Iris pigment epithelial cell (primary cell): ENCODE data around the gene NT5E.

Experiments used
- DNase-seq: peaks from one replicate; pipeline ENCODE4 v3.0.0-alpha.2; 2011; ENCODE audit warnings: low read depth

NT5E gene

GRCh38 chr6:85493389-85493788 is 43.5 kb downstream of the NT5E start:
- DNase-seq, result no peak

DNA sequence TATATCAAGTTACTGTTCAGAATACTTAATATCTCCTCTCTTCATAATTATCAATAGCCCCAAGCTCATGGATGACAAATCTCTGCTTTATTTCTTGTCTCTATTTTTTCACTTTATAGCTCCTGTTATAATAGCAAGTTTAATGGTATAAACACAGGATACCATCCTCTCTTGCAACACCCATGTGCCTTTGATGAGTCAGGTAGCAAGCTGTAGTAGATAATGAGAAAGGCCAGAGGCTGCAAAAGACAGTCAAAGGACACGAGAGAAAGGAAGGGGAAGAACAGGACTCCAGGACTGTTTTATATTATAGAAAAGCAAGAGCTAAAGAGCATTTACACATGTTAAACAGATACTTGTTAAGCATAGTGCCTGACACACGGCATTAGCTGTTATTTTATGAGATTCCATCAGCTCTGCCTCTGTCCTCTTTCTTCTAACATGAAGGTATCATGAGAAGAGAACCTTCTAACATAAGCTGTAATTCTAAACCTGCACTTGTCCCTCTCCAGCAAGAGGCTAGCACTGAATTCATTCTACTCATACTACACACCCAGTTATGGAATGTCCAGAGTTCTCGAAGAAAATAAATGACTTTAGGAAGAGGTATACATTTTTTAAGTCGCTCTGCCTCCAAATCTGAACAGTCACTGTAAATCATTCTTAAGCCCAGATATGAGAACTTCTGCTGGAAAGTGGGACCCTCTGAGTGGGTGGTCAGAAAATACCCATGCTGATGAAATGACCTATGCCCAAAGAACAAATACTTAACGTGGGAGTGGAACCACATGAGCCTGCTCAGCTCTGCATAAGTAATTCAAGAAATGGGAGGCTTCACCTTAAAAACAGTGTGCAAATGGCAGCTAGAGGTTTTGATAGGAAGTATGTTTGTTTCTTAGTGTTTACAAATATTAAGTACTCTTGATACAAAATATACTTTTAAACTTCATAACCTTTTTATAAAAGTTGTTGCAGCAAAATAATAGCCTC is 45.0 kb downstream of the NT5E start:
- DNase-seq, result peak; percentile 80

GRCh38 chr6:85496009-85496579 is 46.2 kb downstream of the NT5E start:
- no peak for DNase-seq

DNA sequence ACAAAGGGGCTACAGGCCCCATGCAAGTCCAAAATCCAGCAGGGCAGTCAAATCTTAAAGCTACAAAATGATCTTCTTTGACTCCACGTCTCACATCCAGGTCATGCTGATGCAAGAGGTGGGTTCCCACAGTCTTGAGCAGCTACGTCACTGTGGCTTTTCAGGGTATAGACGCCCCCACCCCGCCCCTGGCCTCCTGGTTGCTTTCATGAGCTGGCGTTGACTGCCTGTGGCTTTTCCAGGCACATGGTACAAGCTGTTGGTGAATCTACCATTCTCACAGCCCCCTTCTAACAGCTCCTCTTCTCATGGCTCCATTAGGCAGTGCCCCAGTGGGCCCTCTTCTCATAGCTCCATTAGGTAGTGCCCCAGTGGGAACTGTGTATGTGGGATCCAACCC is 47.0 kb downstream of the NT5E start:
- DNase-seq, result no peak

DNA sequence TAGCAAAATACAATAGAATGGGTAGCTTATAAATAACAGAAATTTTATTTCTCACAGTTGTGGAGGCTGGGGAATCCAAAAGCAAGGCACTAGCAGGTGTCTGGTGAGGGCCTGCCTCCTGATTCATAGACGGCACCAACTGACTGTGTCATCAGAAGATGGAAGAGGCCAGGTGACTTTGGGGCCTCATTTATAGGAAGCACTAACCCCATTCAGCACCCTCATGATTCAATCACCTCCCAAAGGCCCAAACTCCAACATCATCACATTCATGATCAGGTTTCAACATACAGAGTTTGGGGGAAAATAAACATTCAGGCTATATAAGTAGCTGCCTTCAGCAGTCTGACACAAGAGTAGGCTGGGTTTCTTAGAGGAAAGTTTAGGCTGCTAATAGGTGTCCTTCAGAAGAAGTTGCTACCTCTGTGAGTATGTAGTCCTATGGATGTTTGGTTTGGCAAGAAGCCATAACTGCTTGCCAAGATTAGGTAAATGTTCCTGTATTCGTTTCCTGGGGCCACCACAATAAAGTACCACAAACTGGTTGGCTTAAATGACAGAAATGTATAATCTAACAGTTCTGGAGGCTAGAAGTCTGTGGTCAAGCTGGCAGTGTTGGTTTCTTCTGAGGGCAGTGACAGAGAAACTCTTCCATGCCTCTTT is 48.8 kb downstream of the NT5E start:
- DNase-seq, result peak; percentile 61

DNA sequence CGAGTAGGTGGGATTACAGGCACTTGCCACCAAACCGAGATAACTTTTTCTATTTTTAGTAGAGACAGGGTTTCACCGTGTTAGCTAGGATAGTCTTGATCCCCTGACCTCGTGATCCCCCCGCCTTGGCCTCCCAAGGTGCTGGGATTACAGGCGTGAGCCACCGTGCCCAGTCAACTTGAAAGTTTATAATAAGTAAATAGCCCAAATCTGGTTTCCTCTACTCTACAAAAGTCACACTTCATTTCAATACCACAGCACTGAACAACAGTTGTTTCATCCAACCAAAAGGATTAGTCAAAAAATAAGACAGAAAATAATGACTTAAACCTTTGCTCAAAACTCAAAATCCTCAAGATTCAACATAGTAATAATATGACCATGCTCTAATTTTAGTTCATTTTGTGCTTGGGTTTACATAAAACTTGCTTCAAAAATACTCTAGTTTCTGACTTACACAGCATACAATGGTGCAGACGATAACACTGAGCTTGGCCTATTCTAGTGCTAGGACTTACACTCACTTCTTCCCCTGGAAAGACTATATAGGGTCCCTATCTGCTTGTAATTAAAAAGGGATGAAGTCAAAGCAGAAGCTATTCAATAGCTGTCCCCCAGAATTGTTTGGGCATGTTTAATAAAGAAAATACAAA is 56.7 kb downstream of the NT5E start:
- DNase-seq, result no peak

DNA sequence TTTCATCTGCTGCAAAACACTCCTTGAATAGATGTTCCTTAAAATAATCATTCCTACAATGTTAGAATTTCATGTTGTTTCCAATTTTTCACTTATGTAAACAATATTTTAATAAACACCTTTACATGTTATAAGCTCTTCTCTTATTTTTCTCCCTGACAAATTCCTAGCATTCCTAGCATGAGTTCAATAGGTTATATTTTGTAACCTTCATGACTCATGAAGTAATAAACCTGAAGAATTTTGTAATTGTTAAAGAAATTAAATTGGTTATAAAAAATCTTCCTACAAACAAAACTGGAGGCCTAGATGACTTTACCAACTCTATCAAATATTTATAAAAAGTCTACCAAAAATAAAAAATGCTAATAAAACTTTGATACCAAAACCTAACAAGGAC is 66.3 kb downstream of the NT5E start:
- DNase-seq, result peak; percentile 54

GRCh38 chr6:85524281-85524680 is 74.4 kb downstream of the NT5E start:
- peak; percentile 61 for DNase-seq

DNA sequence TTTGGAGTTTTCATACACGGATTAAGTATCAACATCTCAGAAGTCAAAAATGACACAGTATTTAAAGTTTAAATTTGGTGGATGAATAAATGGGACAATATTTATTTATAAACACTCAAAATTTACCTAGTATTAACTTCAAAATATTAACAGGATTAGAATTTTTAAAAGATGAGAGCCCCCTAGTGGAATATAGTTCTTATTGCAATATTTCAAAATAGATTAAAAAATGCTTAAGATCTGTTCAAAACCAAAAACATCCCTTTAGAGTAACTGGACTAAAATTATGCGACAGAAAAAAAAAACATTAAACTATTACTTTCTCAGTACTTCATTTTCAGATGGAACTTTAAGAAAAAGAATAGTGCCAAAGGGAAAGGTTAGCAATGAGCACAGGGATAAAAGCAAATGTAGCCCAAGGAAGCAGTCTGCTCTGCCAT is 87.2 kb downstream of the NT5E start:
- DNase-seq, result peak; percentile 14

- DNase-seq, result peak; percentile 56
Observed at GRCh38 chr6:85544776-85545175, 94.9 kb downstream of the NT5E start.
